ENCODE data around the gene PPP2R1A.
"Not testable (repeated sequence)": the region's sequence is repeated elsewhere in the genome, so short reads cannot be mapped to it uniquely, and the experiment has no call there.

PPP2R1A gene

DNA sequence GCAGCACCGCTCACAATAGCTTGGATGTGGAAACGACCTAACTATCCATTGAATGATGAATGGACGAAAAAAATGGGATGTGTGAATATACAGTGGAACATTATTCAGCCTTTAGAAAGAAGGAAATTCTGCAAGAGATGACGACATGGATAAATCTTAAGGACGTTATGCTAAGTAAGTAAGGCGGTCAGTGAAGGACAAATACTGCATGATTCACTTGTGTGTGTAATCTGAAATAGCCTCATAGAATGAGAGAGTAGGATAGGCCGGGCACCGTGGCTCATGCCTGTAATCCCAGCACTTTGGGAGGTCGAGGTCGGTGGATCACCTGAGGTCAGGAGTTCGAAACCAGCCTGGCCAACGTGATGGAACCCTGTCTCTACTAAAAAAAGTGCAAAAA is 54.2 kb downstream of the PPP2R1A start:
- no peak for DNase-seq (ENCODE audit: low spot score)

DNA sequence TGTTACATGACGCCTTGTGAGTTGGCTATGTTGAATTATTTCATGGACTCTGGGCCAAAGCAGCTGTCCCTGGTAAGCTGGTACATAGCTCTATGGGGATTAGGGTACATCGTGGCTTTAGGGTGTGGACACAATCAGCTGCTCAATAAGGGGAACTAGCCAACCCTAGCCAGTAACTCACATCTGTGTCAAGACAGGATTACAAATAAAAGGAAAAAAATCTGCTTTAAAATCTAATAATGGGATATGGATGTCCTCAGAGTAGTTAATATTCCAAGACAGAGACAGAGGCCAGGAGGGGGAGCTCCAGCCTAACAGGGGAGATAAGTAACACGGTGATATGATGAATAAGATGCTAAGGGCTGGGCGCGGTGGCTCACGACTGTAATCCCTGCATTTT is 58.4 kb downstream of the PPP2R1A start:
- DNase-seq (ENCODE audit: low spot score) = peak; percentile 16

DNA sequence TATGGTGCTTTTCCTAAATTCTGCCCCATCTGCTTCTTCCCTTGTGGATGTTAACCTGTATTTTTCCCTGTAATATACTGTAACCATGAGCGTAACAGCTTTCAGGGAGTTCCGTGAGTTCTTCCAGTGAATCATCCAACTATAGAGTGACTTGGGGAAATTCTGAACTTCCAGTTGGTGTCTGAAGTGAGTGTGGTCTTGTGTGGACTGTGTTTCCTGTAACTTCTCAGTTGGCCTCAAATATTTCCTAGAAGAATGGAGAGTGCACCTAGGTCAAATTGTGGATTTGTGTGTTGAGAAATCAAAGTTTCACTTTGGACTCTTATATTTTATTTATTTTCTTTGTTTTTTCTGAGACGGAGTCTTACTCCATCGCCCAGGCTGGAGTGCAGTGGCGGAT is 68.6 kb downstream of the PPP2R1A start:
- no peak for DNase-seq (ENCODE audit: low spot score)

DNA sequence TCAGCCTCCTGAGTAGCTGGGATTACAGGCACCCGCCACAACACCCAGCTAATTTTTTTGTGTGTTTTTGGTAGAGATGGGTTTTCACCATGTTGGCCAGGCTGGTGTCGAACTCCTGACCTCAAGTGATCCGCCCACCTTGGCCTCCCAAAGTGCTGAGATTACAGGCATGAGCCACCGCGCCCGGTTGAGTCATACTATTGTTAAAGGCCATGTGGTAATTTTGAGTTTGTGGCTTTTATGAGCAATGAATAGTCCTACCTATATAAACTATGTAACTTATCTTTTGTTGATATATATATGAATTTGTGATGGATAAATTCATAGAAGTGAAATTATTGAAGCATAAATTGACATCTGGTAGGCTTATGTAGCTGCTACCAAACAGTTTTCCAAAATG is 75.7 kb downstream of the PPP2R1A start:
- DNase-seq (ENCODE audit: low spot score) = not testable (repeated sequence)

DNA sequence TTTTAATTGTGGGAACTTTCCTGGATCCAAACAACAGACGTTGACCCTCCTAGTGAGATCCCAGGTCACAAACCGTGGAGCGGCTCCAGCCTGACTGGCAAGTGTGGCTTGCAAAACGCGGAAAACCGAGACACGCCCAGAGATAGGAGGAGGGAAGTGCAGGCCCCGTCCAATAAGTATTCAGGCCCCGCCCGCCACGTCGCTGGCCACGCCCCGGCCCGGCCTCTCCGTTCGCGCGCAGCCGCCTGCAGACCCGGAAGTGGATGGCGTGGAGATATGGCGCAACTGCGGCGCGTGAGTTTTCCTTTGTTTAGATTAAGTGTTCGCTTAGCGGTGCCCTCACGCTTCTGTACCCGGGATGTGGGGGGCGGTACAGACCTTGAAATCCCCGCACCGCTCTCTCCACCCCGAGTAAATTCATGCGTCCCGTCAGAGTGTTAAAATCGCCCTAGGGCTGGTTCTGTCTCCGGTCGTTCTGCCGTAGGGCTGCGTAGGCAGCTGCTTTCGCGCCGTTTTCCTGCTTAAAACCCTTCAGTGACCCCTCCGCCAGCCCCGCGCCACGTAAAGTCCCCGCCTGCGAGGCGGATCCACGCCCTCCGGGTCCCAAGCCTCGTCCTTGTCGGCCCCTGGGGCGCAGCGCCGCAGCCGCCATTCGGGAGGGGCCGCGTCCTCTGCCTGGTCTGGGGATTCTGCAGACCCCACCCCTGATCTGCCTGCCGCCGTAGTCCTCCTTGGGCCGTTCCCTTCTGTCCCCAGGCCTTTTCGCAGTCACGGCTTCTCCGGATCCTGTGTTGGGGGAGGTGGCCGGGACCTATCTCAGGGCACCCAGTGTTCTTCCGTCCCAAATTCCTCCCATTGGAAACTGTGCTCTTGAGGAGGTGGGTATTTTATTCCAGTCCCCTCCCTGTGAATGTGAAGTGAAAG is 79.7 kb downstream of the PPP2R1A start, which contains the start of gene ZNF766:
Gene ZNF766 (plus strand): TSS at position 250 of the 924 bp plus-strand sequence. CDS start 27 bp downstream, at position 277.
- peak; percentile 92 for DNase-seq (ENCODE audit: low spot score)

DNA sequence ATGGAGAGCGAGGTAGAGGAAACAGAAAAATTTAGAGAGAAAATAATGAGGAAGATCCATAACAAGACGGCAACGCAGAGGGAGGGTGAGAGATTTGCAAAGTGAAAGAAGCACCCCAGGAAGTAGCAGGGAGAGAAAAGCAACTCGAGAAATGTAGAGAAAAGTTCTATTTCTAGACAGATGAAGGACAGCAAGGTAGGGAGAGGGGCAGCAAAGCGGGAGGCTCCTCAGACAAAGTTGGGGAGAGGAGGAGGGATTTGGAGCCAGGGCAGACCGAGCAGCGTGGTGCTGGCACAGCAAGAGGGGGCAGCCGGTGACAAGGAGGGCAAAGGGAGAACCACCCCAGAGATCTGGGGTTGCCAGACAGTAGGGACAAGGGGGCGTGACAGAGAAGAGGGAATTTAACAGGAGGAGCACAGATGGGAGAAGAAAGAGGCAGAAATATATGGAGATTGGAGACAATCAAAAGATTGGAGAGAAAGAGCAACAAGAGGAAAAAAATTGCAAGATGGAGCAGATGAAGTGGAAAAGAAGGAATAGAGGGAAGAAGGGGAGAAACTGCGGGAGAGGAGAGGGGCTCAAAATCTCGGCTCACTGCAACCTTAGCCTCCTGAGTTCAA is 80.5 kb downstream of the PPP2R1A start:
- DNase-seq (ENCODE audit: low spot score) = peak; percentile 5

DNA sequence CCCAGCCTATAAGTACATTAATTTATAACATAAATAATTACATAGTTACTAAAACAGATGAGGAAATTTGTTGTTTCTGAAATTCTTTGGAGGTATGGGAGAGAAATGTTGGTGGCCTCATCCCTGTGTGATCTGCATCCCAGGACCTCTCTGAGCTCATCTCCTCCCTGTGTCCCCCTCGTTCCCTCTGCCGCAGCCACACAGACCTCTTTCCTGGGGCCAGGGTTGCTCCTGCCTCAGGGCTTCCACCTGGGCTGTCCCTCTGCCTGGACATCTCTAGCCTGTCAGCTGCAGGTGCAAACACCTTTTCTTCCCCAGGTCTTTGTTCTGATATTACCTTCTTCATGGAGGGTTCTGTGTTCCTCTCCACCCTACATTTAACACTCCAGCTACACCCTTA is 83.4 kb downstream of the PPP2R1A start:
- DNase-seq (ENCODE audit: low spot score) = no peak

DNA sequence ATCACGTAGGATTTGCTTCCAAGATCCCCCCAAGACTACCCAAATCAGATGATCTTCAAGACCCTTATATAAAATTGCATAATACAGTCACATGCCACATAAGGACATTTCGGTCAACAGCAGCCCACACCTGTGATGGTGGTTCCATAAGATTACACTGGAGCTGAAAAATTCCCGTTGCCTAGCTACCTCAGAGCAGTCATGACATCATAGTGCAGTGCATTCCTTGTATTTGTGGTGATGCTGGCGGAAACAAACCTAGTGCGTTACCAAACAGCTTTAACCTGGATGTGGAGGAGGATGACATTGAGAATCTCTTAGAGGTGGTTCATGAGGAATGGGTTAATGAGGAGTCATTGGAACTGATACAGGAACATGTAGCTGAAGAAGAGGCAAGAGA is 84.3 kb downstream of the PPP2R1A start:
- no peak for DNase-seq (ENCODE audit: low spot score)

DNA sequence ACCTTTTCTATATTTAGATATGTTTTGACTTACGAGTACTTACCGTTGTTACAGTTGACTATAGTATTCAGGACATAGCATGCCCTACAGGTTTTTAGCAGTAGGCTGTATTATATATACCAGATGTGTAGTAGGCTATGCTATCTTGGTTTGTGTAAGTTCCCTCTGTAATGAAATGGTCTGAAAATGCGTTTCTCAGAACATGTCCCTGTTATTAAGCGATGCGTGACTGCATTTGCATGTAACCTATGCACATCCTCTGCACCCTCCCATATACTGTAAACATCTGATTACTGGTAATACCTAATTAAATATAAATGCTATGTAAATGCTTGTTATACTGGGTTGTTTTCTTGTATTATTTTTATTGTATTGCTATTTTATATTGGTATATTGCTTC is 86.1 kb downstream of the PPP2R1A start:
- no peak for DNase-seq (ENCODE audit: low spot score)

DNA sequence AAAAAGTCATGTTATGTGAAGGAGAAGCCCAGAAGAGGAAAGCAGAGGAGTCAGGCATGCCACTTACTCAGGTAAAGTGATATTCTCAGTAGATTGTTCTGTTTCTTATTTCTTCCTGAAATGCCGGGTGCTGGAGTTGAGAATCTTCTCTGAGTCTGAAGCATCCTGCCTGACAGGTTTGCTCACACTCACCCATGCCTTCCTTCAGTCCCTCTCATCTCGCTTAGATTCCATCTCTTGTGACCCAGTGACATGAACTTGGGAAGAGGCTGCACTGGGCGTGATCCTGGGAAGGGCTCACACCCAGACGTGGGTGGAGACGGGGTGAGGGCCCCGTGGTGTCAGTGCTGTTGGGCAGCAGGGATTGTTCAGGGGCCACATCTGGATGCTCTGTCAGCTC is 87.6 kb downstream of the PPP2R1A start:
- no peak for DNase-seq (ENCODE audit: low spot score)
